Measurements from ENCODE around the gene PIM3. TPM values are rescaled to one million over a fixed set of nuclear protein-coding genes. Genes with fewer than 3 reads are reported as not detected.
"Not testable (repeated sequence)": the region's sequence is repeated elsewhere in the genome, so short reads cannot be mapped to it uniquely, and the experiment has no call there.

Gene PIM3
- total RNA-seq, 1 experiment from 2014 or later, result 9.3 TPM

DNA sequence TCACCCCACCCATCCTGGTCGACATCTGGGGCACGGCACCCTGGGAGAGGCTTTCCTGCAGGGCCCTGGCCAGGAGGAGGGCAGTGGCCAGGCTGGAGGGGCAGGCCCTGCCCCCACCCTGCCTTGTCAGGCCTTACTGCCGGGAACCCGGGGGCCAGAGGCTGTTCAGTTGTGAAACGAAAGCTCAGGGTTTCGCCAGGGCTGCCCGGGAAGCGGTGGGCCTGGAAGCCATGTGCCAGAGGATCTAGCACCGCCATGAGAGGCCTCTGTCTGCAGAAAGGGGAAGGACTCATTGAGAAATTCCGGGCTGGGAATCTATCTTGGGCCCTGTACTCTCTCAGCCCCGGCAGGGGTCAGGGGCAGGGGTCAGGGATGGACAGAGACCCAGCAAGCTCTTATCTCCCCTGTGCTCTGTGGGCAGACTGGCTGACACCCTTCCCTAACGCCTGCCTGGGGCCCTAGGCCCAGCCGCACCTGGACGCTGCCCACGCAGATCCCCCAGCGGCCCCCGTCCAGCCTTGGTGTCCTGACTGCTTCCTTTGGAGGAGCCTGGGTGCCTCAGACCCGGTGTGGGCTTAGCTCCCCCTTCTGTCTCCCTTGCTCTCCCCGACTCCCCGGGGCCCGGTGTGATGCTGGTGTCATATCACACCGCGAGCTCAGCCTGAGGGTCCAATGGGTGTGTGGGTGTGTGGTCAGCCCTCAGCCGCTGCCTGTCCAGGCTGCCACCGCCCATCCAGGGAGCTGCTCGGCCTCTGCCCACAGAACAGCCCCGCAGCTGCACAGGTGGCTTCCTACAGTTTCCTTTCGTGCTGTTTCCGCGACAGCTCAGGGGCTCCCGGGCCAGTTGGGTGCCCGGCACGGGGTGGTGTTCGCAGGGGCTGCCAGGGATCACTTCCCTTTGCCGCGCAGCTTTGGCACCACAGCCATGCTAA lies 6.5 kb downstream of the PIM3 start:
- DNase-seq (ENCODE audit: low read depth), result no peak

DNA sequence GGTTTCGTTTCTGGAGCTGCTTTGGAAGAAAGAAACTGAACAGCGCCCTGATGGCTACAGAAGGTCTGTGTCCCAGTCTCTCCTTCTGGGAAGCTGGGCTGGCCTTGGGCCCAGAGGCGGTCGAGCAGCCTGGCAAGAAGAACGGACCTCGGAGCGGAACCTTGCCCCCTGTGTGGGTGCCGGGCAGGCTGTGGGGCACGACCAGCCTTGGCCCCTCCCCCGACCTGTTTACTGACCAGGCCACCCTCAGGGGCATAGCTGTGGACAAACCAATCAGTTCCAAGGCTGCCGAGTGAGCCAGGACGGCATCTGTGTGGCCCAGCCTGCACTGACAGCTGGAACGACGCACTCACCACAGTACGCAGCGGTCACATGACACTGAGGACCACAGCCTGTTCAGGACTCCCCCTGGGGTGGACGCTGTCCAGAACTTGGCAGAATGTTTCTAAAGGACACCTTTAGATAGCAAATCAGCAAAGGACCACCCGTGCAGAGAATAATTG lies 7.2 kb downstream of the PIM3 start:
- DNase-seq (ENCODE audit: low read depth), result no peak

DNA sequence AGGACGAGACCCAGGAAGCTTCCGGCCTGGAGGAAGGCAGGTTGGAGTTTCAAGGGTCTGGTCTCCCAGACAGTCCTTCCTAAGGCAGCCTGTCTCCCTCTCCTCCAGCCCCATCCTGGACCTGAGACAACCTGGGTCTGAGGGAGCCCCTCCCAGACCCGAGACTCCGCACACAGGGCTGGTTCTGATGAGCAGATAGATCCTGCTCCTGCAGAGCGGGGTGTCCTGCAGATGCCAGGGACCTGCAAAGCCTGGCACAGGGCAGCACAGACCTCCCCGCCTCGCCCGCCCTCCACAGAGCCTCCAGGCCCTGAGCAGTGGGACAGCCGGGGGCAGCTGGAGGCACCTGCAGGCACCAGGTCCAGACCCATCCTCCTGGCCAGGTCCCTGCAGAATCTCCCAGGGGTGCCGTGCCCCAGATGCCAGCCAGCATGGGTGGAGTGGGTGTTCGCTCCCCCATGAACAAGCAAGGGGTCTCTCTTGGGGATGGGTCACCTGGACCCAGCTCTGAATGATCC lies 7.8 kb downstream of the PIM3 start:
- no peak for DNase-seq (ENCODE audit: low read depth)

DNA sequence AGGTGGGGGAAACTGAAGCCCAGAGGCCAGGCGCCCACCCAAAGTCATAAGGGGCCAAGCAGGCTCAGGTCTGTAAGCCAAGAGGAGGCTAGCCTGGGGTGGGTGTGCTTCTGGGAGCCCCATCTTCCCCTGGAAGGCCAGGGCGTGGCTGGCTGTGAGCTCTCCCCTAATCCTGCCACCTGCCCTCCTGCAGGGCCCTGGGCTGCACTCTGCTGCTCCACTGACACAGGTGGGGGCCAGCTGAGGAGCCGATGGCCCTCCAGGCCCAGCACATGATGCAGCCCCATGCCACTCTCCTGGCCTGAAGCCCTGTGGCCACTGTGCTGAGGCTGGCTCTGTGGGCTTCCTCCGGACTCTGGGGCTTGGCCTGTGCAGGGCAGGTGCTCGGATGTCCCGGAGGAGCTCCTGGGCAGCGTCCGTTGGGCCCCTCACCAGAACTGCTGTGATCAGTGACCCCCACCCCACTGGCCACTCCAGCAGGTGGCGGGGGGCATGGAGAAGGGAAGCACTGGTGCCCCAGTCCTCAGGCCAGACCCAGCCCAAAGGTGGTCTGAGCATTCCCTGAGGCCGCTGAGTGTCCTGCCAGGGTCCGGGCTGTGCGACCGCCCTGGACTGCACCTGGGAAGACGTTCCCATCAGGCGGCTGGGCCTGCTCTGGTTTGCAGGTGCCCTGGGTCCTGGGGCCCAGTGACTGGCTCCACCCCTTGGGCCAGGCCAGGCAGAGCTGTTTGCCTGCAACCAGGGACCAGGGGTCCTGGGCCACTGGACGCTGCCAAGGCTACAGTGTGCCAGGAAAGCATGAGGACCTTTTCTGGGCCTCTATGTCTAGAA lies 8.5 kb downstream of the PIM3 start:
- no peak for DNase-seq (ENCODE audit: low read depth)

DNA sequence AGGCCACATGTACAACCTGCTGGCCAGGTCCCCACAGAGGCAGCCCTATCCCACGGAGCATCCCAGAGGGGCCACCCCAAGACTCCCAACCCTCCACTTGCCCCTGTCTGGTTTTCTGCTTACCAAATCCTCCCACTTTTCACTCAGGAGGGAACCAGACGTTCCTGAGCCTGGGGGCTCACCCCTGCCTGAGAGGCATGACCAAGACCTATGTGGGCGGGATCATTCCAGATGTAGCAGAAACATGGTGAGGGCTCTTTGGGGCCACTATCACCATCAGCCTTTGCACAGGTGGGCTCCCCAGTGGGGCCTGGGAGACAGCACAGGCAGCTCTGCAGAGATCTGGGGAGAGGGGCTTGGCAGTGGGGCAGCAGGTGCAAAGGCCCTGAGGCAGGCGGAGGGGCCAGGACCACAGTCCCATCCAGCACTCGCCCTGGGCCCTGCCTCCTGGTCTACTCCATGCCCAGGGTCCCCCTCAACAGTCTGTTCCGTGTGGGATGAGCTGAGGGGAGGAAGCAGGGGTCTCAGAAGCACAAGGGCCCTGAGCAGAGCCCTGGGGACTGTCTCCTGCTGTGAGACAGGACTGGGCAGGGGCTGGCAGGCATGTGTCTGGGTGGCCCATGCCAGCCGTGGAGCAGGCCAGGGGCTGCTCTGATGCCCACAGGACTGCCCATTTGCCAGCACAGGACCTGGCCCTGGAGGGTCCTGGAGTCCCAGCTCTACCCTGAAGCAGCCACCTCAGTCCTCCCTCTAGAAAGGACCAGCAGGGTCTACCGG lies 9.4 kb downstream of the PIM3 start:
- DNase-seq (ENCODE audit: low read depth), result no peak

DNA sequence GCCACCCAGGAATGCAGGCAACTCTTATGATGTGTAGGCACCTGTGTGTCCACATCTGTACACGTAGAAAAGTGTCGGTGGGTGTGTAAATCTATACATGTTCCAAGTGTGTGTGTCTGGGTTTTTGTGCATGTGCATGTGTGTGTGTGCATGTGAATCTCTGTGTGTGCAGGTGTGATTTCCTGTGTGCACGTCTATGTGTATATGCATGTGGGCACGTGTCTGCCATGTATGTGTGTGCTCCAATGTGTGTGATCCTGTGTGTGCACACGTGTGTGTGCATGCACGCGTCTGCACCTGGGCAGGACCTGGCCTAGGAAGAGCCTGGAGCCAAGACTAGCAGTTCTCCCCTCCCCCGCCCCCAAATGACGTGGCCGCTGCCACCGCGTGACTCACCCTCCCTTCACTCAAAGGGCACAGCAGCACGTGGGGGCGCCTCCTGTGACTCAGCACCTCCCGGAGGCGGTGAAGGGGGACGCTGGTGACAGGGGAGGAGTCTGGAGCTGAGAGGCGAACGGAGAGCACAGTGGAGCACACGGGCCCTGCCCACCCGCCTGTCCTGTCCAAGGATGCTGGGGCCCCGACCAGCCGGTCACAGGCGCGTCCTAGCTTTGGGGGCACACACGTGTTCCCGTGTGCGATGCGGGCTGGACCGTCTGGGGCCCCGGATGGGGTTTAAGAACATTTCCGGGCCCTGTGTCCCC lies 10.1 kb downstream of the PIM3 start:
- peak; percentile 97 for DNase-seq (ENCODE audit: low read depth)

DNA sequence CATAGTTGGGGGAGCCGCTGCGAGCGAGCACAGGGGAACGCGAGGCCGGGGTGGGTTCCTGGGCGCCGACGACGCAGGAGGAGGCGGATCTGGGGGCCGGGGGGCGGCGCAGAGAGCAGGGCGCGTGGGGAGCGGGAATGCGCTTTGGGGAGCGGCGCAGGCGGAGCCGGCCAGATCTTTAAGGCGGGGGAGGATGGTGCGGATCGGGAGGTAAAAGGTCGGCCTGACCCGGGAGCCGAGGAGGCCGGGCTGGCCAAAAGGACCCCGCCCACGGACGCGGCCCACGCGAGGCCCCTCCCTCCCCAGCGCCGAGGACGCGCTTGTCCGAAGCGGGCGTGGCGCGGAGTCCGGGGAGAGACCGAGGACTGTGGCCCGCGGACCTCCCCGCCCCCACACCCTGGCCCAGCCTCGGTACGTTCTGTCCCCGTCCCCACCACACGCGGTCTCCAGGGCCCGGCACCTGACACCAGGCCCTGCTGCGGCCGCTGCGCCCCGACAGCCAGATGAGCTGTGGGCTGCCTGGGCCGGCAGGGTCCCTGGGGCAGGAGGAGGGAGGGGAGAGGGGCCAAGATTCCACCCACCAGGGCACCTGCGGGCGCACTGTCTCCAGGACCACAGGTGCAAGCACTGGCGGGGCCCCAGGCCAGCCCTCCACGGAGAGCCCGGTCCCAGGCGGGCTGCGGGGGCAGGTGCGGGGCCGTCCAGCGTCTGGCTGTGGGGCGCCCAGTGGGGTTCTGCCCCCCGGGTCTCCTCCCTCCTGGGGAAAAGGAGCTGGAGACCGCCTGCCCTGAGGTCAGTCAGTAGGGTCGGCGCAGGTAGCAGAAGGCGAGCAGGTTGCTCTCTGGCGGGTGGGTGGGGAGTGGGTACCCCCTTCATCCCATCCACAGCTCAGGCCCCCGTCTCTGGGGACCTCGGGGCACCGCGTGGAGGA lies 10.9 kb downstream of the PIM3 start:
- peak; percentile 66 for DNase-seq (ENCODE audit: low read depth)

DNA sequence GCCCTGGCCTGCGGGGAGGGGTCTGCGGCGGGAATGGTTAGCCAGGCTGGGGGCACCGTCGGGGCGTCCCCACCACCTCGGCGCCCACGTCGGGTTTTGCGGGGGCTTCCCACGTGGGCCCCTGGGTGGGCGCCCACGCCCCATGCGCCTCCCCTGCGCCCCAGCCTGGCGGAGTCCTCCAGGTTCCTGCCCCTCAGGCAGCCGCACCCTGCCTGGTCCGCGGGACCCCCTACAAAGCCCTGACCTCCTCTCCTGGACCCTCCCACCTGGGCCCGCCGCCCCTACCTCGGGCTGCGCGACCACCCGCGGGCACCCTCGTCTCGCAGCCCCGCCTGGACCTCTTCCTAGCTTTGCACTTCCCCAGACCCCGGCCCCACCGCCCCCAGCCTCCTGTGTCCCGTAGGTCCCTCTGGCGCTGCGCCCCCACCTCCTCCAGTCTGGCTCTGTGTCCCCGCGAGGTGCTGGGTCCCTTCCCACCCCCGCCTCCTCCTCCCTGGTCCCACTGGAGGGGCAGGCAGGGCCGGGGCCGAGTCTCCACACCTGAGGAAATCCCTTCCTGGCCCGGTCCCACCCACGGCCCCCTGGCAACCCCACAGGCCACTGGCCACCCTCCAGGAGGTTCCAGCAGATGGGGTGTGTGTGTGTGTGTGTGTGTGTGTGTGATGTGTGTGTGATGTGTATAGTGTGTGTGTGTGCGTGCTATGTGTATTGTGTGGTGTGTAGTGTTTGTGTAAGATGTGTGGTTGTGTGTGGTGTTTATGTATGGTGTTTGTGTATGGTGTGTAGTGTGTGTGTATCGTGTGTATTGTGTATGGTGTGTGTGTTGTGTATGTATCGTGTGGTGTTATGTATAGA lies 11.8 kb downstream of the PIM3 start:
- DNase-seq (ENCODE audit: low read depth), result no peak

DNA sequence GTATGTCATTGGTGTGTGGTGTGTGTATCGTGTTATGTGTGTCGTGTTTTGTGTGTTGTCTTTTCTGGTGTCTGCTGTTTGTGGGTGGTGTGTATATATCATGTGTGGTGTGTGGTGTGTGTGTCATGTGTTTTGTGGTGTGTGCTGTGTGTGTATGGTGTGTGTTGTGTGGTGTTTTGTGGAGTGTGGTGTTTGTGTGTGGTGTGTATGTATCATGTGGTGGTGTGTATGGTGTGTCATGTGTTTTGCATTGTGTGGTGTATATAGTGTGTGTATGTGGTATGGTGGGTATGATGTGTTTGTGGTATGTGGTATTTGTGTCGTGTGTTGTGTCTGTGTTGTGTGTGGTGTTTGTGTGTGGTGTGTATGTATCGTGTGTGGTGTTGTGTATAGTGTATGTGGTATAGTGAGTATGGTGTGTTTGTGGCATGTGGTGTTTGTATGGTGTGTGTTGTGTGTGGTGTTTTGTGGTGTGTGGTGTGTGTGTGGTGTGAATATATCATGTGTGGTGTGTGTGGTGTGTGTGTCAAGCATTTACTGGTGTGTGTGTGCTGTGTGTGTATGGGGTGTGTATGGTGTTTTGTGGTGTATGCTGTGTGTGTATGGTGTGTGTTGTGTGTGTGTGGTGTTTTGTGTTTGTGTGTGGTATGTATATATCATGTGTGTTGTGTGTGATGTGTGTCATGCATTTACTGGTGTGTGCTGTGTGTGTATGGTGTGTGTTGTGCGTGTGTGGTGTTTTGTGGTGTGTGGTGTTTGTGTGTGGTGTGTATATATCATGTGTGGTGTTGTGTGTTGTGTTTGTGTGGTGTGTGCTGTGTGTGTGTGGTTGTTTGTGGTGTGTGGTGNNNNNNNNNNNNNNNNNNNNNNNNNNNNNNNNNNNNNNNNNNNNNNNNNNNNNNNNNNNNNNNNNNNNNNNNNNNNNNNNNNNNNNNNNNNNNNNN lies 12.7 kb downstream of the PIM3 start:
- DNase-seq (ENCODE audit: low read depth), result no peak

DNA sequence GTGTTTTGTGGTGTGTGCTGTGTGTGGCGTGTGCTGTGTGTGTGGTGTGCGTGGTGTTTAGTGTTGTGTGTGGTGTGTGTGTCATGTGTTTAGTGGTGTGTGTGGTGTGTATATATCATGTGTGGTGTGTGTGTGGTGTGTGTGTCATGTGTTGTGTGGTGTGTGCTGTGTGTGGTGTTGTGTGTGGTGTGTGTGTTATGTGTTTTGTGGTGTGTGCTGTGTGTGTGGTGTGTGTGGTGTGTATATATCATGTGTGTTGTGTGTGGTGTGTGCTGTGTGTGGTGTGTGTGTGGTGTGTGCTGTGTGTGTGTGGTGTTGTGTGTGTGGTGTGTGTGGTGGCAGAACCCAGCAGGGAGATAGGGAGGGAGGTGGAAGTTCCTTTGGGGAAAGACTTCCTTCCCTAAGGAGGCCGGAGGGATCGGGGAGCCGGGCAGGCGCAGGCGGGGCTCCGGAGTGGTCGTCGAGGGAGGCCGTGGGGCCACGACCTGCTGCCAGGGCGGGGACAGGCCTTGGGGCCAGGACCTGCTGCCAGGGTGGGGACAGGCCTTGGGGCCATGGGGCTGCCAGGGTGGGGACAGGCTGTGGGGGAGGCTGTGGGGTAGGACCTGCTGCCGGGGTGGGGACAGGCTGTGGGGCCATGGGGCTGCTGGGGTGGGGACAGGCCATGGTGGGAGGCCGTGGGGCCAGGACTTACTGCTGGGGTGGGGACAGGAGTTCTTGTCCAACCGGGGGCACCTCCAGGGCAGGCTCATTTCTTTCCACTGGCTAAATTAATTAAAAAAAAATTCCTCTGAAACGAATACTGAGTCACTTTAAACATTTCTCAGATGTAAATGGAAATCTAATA lies 15.2 kb downstream of the PIM3 start:
- peak; percentile 39 for DNase-seq (ENCODE audit: low read depth)

DNA sequence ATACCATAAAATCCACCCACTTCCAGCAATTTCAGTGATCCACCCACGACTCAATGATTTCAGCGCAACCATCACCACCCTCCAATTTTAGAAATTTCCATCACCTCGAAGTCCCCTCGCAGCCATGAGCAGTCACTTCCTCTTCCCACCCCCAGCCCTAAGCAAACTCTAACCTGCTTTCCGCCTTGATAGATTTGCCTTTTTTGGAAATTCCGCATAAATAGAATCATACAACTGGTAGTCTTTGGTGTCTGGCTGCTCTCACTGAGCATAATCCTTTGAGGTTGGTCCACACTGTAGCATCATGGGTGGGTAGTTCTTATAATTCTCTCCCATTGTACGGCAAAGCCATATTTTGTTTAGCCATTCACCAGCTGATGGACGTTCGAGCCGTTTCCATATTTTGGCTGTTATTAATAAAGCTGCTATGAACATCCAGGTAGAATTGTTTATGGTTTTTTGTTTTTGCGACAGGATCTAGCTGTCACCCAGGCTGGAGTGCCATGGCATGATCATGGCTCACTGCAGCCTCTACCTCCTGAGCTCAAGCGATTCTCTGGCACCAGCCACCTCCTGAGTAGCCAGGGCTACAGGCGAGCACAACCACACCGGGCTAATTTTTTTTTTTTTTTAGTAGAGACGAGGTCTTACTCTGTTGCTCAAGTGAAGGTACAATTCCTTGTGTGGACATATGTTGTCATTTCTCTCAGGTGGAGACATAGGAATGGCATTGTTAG lies 16.0 kb downstream of the PIM3 start:
- no peak for DNase-seq (ENCODE audit: low read depth)

DNA sequence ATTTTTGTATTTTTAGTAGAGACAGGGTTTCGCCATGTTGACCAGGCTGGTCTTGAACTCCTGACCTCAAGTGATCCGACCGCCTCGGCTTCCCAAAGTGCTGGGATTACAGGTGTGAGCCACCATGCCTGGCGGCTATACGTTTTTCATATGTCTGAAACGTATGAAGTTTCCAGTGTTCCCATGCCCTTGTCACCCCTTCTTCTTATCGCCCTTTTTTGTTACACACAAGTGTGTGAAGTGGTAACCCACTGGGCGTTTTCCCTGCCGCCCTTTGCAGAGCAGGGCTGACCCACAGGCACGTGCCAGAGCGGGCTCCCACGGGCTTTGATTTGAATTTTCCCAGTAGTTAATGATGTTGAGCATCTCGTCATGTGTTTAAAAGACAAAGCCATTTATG lies 17.0 kb downstream of the PIM3 start:
- no peak for DNase-seq (ENCODE audit: low read depth)

DNA sequence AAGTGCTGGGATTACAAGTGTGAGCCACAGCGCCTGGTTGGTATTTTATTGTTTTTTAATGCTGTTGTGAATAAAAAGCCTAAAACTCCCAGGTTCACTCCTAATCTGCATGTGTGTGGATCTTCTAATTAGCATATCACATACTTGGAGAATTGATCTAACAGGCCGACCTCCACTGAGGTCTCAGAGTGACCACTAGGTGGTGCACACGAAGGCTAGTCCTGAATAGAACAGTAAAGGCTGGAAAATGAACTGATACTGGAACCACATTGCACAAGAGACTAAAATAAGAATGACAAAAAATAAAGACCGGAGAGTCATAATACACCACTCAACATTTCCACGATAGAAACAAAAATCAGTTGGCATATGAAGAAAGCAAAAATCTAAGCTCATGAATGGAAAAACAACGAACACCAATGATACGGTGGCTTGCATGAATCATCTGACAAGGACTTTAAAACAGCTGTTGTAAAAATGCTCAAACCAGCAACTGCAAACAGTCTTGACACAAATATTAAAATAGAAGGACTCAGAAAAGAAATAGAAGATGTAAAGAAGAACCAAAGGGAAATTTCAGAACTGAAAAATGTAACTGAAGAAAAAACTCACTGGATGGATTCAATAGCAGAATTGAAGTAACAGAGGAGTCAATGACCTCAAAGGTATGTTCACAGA lies 19.2 kb downstream of the PIM3 start:
- no peak for DNase-seq (ENCODE audit: low read depth)

DNA sequence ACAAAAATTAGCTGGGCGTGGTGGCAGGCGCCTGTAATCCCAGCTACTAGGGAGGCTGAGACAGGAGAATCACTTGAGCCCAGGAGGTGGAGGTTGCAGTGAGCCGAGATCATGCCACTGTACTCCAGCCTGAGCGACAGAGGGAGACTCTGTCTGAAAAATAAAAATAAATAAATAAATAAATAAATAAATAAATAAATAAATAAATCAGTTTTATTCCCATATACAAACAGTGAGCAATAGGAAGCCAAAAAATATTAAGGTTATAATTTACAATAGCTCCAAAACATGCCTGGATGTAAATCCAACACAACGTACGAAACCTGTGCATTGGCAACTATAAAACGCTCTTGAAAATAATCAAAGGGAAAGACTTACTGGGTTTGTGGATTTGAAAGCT lies 21.2 kb downstream of the PIM3 start:
- DNase-seq (ENCODE audit: low read depth), result not testable (repeated sequence)
